ENCODE results near the gene SEPHS2.
"Not testable (repeated sequence)": the region's sequence is repeated elsewhere in the genome, so short reads cannot be mapped to it uniquely, and the experiment has no call there.

The SEPHS2 gene

GRCh38 chr16:30445408-30446202, at the start of gene SEPHS2:
Gene SEPHS2, minus strand, starts transcription at chr16:30445874. Its CDS starts 147 bp downstream, at chr16:30445727.
- DNase-seq (ENCODE audit: low read depth) = peak; percentile 89

- no peak for DNase-seq (ENCODE audit: low read depth)
These were observed 49.0 kb upstream of the SEPHS2 start for GRCh38 chr16:30494709-30495108.

- DNase-seq (ENCODE audit: low read depth) = no peak
These were observed 48.3 kb upstream of the SEPHS2 start for GRCh38 chr16:30493941-30494488.

GRCh38 chr16:30491744-30492308, 46.2 kb upstream of the SEPHS2 start:
- DNase-seq (ENCODE audit: low read depth) = peak; percentile 42

- no peak for DNase-seq (ENCODE audit: low read depth)
These were observed 45.6 kb upstream of the SEPHS2 start for GRCh38 chr16:30491229-30491628.

- no peak for DNase-seq (ENCODE audit: low read depth)
These were observed 44.5 kb upstream of the SEPHS2 start for GRCh38 chr16:30490210-30490609.

GRCh38 chr16:30488764-30489605, 43.3 kb upstream of the SEPHS2 start:
- no peak for DNase-seq (ENCODE audit: low read depth)

GRCh38 chr16:30485818-30486436, 40.3 kb upstream of the SEPHS2 start:
- no peak for DNase-seq (ENCODE audit: low read depth)

GRCh38 chr16:30484887-30485286, 39.2 kb upstream of the SEPHS2 start:
- DNase-seq (ENCODE audit: low read depth) = no peak

GRCh38 chr16:30482366-30482765, 36.7 kb upstream of the SEPHS2 start:
- DNase-seq (ENCODE audit: low read depth) = no peak

GRCh38 chr16:30481381-30481780, 35.7 kb upstream of the SEPHS2 start:
- no peak for DNase-seq (ENCODE audit: low read depth)

- no peak for DNase-seq (ENCODE audit: low read depth)
These were observed 33.2 kb upstream of the SEPHS2 start for GRCh38 chr16:30478766-30479478.

- DNase-seq (ENCODE audit: low read depth) = not testable (repeated sequence)
These were observed 32.1 kb upstream of the SEPHS2 start for GRCh38 chr16:30477773-30478172.

- DNase-seq (ENCODE audit: low read depth) = no peak
These were observed 31.3 kb upstream of the SEPHS2 start for GRCh38 chr16:30476991-30477390.

- no peak for DNase-seq (ENCODE audit: low read depth)
These were observed 29.0 kb upstream of the SEPHS2 start for GRCh38 chr16:30474684-30475083.

- no peak for DNase-seq (ENCODE audit: low read depth)
These were observed 28.4 kb upstream of the SEPHS2 start for GRCh38 chr16:30474074-30474452.

GRCh38 chr16:30473231-30474073, 27.8 kb upstream of the SEPHS2 start:
- DNase-seq (ENCODE audit: low read depth) = no peak

- DNase-seq (ENCODE audit: low read depth) = no peak
These were observed 26.8 kb upstream of the SEPHS2 start, which contains the start of gene ITGAL for GRCh38 chr16:30472328-30472942. Gene ITGAL, plus strand, starts transcription at chr16:30472742. Its CDS starts 96 bp downstream, at chr16:30472838.

GRCh38 chr16:30470632-30470995, 24.9 kb upstream of the SEPHS2 start:
- no peak for DNase-seq (ENCODE audit: low read depth)

- DNase-seq (ENCODE audit: low read depth) = no peak
These were observed 24.5 kb upstream of the SEPHS2 start for GRCh38 chr16:30470170-30470512.

Measured in non-pigmented ciliary epithelial cell (primary cell).